Hindlimb muscle (tissue), 1 donor: ENCODE data around the gene GRK6. TPM values are rescaled to one million over a fixed set of nuclear protein-coding genes. Genes with fewer than 3 reads are reported as not detected.

ENCODE experiments used
- DNase-seq: peaks from one replicate; pipeline ENCODE4 v3.0.0-alpha.2; 2013
- polyA plus RNA-seq: library from polyadenylated mRNA; unstranded; fragments of 120-200 nt; gene quantifications from one replicate; pipeline ENCODE4 v1.2.1, GENCODE V29; 2013; ENCODE audit not compliant: insufficient read length

Gene GRK6
- polyA plus RNA-seq, 1 donor, result 17.7 TPM

- no peak for DNase-seq
These were observed 28.7 kb downstream of the GRK6 start for GRCh38 chr5:177455036-177455660.

DNA sequence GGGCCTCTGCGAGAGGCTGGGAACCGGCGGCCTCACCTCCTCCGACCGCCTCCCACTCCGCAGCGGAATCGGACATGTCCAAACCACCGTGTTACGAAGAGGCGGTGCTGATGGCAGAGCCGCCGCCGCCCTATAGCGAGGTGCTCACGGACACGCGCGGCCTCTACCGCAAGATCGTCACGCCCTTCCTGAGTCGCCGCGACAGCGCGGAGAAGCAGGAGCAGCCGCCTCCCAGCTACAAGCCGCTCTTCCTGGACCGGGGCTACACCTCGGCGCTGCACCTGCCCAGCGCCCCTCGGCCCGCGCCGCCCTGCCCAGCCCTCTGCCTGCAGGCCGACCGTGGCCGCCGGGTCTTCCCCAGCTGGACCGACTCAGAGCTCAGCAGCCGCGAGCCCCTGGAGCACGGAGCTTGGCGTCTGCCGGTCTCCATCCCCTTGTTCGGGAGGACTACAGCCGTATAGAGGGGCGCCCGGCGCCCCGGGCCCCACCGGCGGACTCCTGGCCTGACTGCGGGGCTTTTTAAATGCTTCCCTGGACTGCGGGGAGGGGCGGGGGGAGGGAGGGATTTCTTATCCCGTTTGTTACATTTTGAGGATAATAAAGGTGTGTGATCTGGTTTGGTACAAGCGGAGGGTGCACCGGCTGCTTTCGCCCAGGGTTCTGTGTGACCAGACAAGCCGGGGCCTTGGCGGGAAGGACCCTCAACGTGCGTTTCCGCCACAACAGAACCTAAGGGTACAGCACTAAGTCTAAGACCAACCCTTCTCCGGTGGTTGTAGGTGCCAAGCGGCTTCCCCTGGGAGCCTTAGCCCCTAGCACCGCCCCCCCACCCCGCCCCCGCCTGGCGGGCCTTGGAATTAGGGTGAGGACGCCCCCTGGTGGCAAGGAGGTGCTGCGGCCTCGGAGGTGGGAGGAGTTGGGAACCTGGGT is 29.4 kb downstream of the GRK6 start:
- peak; percentile 90 for DNase-seq

- DNase-seq, result no peak
These were observed 30.1 kb downstream of the GRK6 start for GRCh38 chr5:177456591-177456964.

GRCh38 chr5:177456976-177457851 is 30.7 kb downstream of the GRK6 start:
- DNase-seq, result peak; percentile 88

GRCh38 chr5:177457852-177458681 is 31.6 kb downstream of the GRK6 start:
- DNase-seq, result no peak

DNA sequence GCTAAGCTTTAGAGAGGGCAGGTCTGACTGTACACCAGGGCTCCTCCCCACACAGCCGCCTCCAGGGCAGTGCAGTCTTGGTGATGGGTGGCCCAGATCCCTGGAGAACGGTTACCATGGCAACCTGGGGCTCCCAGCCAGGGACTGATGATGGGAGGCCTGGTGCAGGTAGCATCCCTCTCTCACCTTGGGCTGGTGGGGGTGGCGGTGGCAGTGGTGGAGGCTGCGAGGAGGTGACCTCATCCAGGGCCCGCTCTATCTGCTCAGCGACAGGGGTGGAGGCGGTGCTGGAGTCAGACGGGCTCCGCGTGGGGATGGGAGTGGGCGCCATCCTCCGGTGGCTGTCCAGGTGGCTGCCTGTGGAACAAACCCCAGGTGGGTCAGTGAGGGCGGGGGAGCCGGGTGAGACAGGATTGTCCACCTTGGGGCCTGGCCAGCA is 32.5 kb downstream of the GRK6 start:
- DNase-seq, result no peak

- no peak for DNase-seq
These were observed 32.9 kb downstream of the GRK6 start for GRCh38 chr5:177459357-177459756.

- no peak for DNase-seq
These were observed 33.5 kb downstream of the GRK6 start for GRCh38 chr5:177459819-177460628.

- DNase-seq, result no peak
These were observed 35.7 kb downstream of the GRK6 start for GRCh38 chr5:177462021-177462670.

- no peak for DNase-seq
These were observed 38.6 kb downstream of the GRK6 start for GRCh38 chr5:177465044-177465443.

GRCh38 chr5:177466861-177467260 is 40.4 kb downstream of the GRK6 start:
- DNase-seq, result no peak

DNA sequence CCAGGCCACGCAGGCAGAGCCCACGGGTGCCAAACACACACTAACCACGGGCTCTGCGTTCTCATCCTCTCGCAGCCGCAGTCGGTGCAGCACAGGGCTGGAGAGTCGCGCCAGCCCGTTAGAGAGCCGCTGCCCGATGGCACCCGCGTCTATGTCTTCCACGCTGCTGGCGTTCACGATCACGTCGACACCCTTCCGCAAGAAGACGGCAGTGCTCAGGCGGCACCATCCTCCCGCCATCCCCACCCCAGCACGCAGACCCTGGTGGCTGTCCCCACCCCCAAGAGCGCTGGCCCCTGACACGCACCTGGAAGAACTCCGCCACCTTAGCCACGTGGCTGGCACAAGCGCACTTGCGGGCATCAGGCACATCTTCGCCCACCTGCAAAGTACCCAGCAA is 41.0 kb downstream of the GRK6 start:
- DNase-seq, result no peak

DNA sequence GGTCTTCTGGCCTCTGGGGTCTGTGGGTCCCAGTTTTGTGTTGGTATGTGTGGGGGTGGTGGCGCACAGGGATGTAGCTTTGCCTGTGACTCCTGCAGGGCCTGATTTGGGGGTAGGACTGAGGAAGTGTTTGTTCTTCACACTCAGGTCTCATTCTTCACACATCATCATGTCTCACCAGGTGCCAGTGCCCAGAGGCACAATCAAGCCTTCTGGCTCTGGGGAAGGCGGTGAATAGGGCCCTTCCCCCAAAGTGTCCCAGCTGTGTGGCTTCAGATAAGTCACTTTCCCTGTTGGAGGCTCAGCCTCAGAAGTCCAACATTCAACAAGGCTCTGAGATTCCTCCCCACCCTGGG is 41.8 kb downstream of the GRK6 start:
- DNase-seq, result no peak

DNA sequence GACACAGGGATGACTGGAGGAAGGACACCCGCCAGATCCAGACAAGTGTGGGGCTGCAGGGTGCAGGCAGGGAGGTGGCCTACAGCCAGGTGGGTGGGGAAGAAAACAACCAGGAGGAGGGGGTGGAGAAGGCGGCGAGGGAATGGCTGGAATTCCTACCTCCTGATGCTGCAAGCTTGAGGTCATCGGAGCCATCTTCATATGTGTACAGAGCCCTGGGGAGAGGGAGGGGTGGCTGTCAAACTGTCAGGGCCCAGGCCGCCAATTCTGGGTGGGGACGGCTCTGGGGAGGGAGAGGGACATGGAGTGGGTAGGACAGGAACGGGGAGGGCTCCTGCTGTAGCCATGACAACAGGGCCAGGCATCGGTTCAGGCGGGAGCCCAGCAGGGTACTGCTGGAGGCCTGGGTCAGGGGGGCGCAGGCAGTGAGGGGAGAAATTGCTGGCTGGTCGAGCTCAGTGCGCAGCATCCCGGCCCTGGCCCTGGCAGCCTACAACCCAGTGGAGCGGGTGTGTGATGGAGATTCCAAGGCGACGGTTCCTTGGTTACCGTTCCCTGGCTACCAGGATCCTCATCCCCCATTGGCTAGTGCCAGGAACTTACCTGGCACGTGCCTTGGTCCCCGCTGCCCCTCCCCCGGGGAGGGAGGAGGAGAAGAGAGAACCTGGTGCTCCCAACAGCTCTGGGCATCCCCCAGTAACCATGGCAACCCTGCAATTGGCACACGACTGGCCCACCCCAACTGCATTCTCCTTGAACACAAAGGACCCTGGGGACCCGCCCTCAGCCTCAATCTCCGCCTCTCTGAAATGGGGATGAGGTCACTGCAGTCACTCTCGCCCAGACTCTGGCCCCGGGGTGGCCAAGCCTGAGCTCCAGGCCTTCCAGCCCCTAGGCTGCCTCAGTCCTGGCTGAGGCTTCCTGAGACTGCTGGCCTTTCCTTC is 42.5 kb downstream of the GRK6 start:
- DNase-seq, result no peak

DNA sequence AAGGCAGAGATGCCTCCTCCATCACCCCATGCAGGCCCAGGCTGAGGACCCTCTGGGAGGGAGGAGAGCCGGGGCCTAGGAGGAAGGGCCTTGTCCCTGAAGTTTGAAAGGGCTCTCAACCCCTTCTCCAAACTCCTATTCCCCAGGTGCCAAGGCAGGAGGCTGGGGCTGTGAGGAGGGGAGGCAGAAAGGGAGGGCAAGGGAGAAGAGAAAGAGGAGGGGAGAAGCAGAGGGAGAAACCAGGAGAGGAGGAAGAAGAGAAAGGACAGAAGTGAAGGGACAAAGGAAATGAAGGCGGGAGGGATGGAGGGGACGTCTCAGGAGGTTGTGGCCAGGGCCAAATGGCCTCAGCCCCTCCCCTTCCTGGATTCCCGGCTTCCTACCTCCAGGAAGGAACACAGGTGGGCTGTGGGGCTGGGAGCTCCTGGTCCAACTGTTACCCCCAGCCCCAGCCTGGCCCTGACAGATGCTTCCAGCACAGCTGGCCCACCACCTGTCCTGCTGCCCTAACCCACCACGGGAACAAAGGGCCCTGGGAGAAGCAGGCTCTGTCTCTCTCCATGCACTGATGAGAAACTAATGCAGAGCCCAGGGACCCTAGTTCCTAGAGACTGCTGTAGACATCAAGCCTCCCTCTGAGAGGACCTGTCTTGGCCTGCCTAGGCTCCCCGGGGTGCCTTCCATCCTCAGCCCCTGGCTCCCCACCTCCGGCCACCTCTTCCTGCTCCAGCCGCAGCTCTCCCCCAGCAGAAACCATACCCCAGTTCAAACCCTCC is 43.5 kb downstream of the GRK6 start:
- DNase-seq, result no peak

- no peak for DNase-seq
These were observed 44.5 kb downstream of the GRK6 start for GRCh38 chr5:177470759-177471536.

DNA sequence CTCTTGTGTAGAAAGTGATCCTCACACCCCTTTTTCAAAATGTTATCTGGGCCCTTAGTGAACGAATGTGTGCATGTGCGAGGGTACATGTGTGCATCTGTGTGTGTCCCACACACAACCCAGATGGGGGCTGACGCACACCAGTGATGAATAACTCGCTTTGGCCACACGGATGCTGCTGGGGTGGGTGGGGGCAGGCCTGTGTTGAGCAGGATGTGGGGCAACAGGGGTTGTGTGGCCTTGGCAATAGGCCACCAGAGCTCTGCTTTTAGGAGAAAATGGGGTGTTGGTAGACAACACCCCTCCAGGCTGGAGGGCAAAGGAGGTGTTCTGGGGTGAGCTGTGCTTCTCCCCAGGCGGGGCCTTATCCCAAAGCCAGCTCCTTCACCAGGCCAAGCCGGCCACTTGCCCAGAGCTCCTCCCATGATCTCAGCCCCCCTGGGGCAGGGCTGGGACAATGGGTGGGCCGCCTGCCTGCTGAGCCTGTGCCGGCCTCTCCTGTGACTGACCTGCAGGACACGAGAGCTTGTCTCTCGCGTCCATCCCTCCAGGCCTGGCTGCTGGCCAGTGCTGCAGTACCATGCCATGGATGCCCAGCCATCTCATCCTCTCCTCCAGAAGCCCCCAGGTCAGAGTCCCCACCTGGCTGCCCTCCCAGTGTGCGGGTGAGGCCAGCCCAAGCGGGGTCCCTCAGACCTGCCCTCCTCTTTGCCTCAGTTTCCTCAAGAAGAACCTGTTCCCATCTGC is 45.3 kb downstream of the GRK6 start:
- DNase-seq, result no peak
